ENCODE data around the gene CTBP1.

The CTBP1 gene

DNA sequence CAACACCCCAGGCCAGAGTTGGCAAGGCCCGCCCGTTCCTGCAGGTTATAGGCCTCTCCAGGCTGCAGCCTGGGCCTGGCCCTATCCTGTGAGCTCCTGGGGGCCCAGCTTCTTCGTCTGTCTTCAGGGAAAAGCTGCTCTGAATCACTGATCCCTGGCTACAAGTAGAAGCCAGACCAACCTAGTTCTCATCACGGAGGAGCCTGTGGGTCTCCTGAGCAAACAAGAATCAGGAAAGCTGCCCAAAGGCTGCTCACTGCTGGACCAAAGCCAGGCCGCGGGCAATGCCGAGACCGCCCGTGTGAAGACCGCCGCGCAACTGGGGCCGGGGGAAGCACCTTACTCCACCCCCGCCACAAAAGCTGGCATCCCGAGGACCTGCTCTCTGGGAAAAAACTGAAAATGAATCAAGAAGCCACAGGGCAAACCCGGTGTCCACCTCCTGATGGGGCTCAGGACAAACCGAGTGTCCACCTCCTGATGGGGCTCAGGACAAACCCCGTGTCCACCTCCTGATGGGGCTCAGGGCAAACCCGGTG, 12.8 kb downstream of the CTBP1 start:
- no peak for DNase-seq

DNA sequence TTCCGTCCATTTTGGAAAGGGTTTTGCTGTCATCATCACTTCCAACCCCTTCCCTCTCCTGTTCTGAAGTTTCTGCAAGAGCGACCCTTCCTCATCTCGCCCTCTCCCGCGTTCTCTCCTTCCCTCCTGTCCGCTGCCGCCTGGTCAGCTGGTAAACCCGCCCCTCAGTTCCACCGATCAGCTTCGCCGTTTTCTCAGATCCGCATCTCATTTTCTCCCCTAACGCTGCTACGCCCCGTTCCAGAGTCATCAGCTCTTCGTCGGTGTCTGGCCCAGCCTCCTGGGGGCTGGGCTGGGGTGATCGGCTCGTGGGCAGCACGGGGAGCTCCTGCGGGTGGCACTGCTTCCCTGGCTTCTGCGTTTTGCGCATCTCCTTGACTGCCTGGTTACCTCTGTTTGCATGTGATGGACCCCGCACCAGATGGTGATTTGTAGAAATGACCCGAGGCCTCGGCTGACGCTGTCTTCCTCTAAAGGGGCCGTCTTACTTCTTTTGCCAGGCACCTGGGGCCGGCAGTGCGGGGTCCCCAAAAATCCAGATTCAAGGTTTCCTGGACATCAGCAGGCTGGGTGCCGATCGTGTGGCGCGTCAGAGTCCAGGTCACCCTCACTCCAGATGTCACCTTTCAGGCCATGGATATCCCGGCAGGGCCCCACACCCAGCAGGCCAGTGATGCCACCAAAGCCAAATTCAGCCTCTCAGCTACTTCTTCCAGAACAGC, 13.4 kb downstream of the CTBP1 start:
- no peak for DNase-seq

DNA sequence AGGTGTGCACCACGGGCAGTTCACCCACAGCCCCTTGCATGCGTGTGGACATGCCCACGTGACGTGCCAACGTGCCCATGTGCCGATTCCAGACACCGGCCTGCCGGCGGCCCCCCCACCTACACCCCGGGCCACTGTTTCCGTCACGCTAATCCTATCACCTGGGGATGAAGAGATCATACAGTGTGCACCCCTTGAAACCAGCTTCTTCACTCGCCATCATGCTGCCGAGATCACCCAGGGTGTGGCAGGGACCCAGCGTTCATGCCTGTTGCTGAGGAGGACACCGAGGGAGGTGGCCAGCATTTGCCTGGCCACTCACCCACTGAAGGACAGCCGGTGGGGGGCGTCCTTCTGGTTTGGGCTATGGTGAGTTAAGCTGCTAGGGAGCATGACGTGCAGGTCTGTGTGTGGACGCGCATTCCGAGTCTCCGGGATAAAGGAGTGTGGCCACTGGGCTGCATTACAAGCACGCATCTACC, 14.1 kb downstream of the CTBP1 start:
- no peak for DNase-seq

DNA sequence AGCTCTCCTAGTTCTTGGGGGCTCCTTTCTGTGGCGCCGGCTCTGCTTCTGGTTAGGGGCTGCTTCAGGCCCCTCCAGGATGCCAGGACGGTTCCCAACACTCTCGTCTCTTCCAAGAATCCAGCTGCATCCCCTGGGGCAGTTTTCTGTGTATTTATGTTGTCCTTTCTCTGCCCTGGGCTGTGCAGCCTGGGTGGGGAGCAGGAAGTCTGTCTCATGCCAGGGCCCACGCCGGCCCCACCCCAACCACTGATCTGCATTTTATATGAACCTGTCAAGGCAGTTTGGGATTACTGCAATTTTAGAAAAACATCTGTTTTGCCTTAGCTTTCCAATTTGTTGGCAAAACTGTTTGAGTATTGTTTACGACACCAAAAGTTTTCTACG, 14.6 kb downstream of the CTBP1 start:
- DNase-seq, result no peak

- DNase-seq, result no peak
Observed at GRCh38 chr4:1233641-1234308, 15.2 kb downstream of the CTBP1 start.

GRCh38 chr4:1232661-1233621, 16.0 kb downstream of the CTBP1 start:
- no peak for DNase-seq

- no peak for DNase-seq
Observed at GRCh38 chr4:1231637-1232360, 17.1 kb downstream of the CTBP1 start.

DNA sequence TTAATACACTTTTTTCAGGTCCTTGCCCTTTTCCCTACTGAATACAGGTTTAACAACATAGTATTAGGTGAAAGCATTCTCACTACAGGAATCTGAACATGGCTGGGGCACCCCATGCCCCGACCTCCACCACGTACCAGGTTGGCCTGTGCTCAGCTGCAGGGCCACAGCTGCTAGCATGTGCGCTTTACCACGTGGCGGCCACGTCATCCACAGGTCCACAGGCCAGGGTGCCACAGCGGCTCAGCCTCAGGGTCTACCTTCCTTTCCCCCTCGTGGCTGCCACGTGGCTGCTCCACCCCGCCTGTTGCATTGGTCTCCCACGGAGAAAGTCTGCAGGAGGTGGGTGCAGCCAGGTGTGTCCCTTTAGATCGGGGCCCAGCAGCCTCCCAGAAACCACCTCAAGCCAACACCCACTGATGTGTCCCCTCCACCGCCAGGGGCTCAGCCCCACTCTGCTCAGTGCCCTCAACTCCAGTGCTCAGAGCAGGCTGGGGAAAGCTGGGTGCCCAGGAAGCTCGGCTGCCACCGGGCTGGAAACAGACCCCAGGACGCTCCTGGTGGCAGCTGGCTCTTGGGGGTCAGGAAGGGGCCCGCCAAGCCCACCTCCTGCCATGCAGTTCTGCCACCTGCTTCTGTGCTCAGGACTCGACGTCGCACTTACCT, 17.8 kb downstream of the CTBP1 start:
- no peak for DNase-seq

DNA sequence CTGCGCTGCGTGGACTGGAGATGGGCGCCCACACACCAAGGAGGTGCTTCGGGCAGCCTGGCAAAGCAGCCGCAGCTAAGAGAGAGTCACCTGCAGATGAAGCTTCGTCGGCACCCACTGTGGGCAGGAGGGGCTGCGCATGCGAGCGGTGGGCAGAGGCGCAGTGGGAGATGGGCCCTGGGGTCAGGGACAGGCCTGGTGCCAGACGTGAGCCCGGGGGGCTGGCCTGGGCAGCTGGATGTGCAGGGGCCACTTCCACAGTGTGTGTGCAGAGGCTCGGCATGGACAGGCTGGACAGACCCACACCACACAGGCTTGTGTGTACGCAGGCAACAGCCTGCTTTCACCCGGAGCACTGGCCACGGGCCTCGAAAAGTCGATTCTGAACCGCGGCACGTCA, 18.6 kb downstream of the CTBP1 start:
- DNase-seq, result no peak

GRCh38 chr4:1229117-1229849, 19.6 kb downstream of the CTBP1 start:
- no peak for DNase-seq

GRCh38 chr4:1227816-1228215, 21.1 kb downstream of the CTBP1 start:
- DNase-seq, result no peak

- DNase-seq, result no peak
Observed at GRCh38 chr4:1226598-1226997, 22.3 kb downstream of the CTBP1 start.

- DNase-seq, result no peak
Observed at GRCh38 chr4:1226144-1226481, 22.8 kb downstream of the CTBP1 start.

- DNase-seq, result no peak
Observed at GRCh38 chr4:1225272-1226143, 23.4 kb downstream of the CTBP1 start.

- DNase-seq, result no peak
Observed at GRCh38 chr4:1223841-1224809, 24.8 kb downstream of the CTBP1 start.

DNA sequence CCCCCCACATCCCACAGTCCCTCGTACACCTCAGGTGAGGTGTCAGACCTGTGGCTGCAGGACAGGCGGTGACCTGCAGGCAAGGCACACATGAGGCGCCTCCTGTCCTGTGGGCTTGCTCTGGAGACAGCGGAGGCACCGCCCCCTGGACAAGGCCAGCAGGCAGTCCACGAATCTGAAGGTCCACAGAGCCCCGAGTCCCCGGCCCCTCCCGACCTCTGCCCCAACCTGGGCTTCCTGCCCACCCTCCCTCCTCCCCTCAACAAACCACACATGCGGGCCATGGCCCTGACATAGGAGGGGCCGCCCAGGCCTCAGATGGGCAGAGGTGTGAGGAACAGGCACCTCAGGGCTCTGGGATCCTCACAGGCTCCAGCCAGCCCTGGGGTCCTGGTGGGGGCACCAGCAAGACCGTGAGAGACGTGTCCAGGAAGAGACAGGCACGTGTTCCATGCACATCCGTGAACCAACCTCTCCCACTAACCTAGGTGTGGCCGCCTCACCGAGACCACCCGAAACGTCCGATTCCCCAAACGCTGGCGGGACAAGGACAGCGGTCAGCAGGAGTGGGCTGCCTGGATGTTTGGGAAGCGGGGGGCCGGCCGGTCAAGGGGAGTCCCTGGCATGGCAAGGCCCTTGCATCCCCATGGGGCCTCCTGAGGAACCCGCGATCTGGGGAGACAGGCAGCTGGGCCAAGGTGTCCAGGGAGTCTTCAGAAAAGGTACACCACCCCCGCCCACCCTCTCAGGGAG, 25.8 kb downstream of the CTBP1 start:
- no peak for DNase-seq

GRCh38 chr4:1222036-1222789, 26.7 kb downstream of the CTBP1 start:
- DNase-seq, result no peak
